ENCODE results near the gene CNGB1. TPM values are rescaled to one million over a fixed set of nuclear protein-coding genes. Genes with fewer than 3 reads are reported as not detected.

CNGB1 gene
- total RNA-seq, 3 donors from 2014 or later (not counting 1 experiment from before 2014, with no cell fraction given), result not detected

- Histone ChIP-seq H3K4me1 (ENCODE audit: control insufficient read depth, insufficient read depth, low read length) (no peaks in the 10 kb centered on the region), H3K27me3 (ENCODE audit: control insufficient read depth, insufficient read depth, low read length) (no peaks in the 10 kb centered on the region), H3K4me3 (ENCODE audit: low read length) (no peak overlapping the region), H3K36me3 (ENCODE audit: control insufficient read depth, insufficient read depth, low read length) (no peaks in the 10 kb centered on the region), H3K27ac (ENCODE audit: low read length) (no peak overlapping the region), H3K9me3 (ENCODE audit: control insufficient read depth, insufficient read depth, low read length) (no peaks in the 10 kb centered on the region)
- no peaks in the 10 kb centered on the region for H3K36me3 Mint-ChIP-seq
- no peaks in the 10 kb centered on the region for H3K9me3 Mint-ChIP-seq
- H3K27ac Mint-ChIP-seq, result no peak overlapping the region
- intact Hi-C loops (cut with micrococcal nuclease), result no loop called here
- ATAC-seq (no peak), DNase-seq (no peak)
- TF ChIP-seq CTCF (IDR thresholded peaks at IDR 0.05), result no peak
- H3K4me1 Mint-ChIP-seq, result no peaks in the 10 kb centered on the region
- H3K4me3 Mint-ChIP-seq, result no peak overlapping the region
- whole genome bisulfite sequencing (ENCODE audit: insufficient coverage), result 80% methylated on average over 8 of the region's 9 CpGs
- no peaks in the 10 kb centered on the region for H3K27me3 Mint-ChIP-seq (ENCODE audit: low read depth in 2 of 2)
Observed at GRCh38 chr16:57962756-57963155, 8.2 kb downstream of the CNGB1 start.

GRCh38 chr16:57962046-57962445, 8.9 kb downstream of the CNGB1 start:
- WGBS (ENCODE audit: insufficient coverage), result 72% methylated on average over 5 of the region's 5 CpGs
- no peak for ATAC-seq

GRCh38 chr16:57961538-57961937, 9.4 kb downstream of the CNGB1 start:
- Mint-ChIP-seq H3K4me3 (no peak overlapping the region), H3K36me3 (no peaks in the 10 kb centered on the region), H3K9me3 (no peaks in the 10 kb centered on the region), H3K4me1 (no peaks in the 10 kb centered on the region), H3K27me3 (ENCODE audit: low read depth in 2 of 2) (no peaks in the 10 kb centered on the region), H3K27ac (no peak overlapping the region)
- WGBS (ENCODE audit: insufficient coverage), result 56% methylated on average over 2 of the region's 2 CpGs
- H3K27me3 ChIP-seq (ENCODE audit: control insufficient read depth, insufficient read depth, low read length), result no peaks in the 10 kb centered on the region
- no peak overlapping the region for H3K4me3 ChIP-seq (ENCODE audit: low read length)
- no peak for ATAC-seq
- no peaks in the 10 kb centered on the region for H3K36me3 ChIP-seq (ENCODE audit: control insufficient read depth, insufficient read depth, low read length)
- intact Hi-C loops (cut with micrococcal nuclease), result no loop called here
- TF ChIP-seq CTCF (IDR thresholded peaks at IDR 0.05), result no peak
- H3K27ac ChIP-seq (ENCODE audit: low read length), result no peak overlapping the region
- no peaks in the 10 kb centered on the region for H3K9me3 ChIP-seq (ENCODE audit: control insufficient read depth, insufficient read depth, low read length)
- no peaks in the 10 kb centered on the region for H3K4me1 ChIP-seq (ENCODE audit: control insufficient read depth, insufficient read depth, low read length)
- DNase-seq, result no peak

More at GRCh38 chr16:57962046-57962445, 8.9 kb downstream of the CNGB1 start:
- no peak overlapping the region for H3K4me3 ChIP-seq (ENCODE audit: low read length)
- H3K27me3 Mint-ChIP-seq (ENCODE audit: low read depth in 2 of 2), result no peaks in the 10 kb centered on the region
- intact Hi-C loops (cut with micrococcal nuclease), result no loop called here
- H3K4me1 Mint-ChIP-seq, result no peaks in the 10 kb centered on the region
- H3K4me1 ChIP-seq (ENCODE audit: control insufficient read depth, insufficient read depth, low read length), result no peaks in the 10 kb centered on the region
- no peaks in the 10 kb centered on the region for H3K36me3 Mint-ChIP-seq
- no peak overlapping the region for H3K4me3 Mint-ChIP-seq
- H3K36me3 ChIP-seq (ENCODE audit: control insufficient read depth, insufficient read depth, low read length), result no peaks in the 10 kb centered on the region
- DNase-seq, result no peak
- TF ChIP-seq CTCF (IDR thresholded peaks at IDR 0.05), result no peak
- no peaks in the 10 kb centered on the region for H3K9me3 Mint-ChIP-seq
- no peaks in the 10 kb centered on the region for H3K9me3 ChIP-seq (ENCODE audit: control insufficient read depth, insufficient read depth, low read length)
- no peak overlapping the region for H3K27ac Mint-ChIP-seq
- H3K27ac ChIP-seq (ENCODE audit: low read length), result no peak overlapping the region
- no peaks in the 10 kb centered on the region for H3K27me3 ChIP-seq (ENCODE audit: control insufficient read depth, insufficient read depth, low read length)

- WGBS (ENCODE audit: insufficient coverage), result 90% methylated on average over 7 of the region's 7 CpGs
- Histone ChIP-seq H3K36me3 (ENCODE audit: control insufficient read depth, insufficient read depth, low read length) (no peaks in the 10 kb centered on the region), H3K4me1 (ENCODE audit: control insufficient read depth, insufficient read depth, low read length) (no peaks in the 10 kb centered on the region), H3K4me3 (ENCODE audit: low read length) (no peak overlapping the region), H3K9me3 (ENCODE audit: control insufficient read depth, insufficient read depth, low read length) (no peaks in the 10 kb centered on the region), H3K27me3 (ENCODE audit: control insufficient read depth, insufficient read depth, low read length) (no peaks in the 10 kb centered on the region), H3K27ac (ENCODE audit: low read length) (no peak overlapping the region)
- no peaks in the 10 kb centered on the region for H3K27me3 Mint-ChIP-seq (ENCODE audit: low read depth in 2 of 2)
- H3K36me3 Mint-ChIP-seq, result no peaks in the 10 kb centered on the region
- no peak overlapping the region for H3K27ac Mint-ChIP-seq
- DNase-seq, result no peak
- no peak overlapping the region for H3K4me3 Mint-ChIP-seq
- TF ChIP-seq CTCF (IDR thresholded peaks at IDR 0.05), result no peak
- no peaks in the 10 kb centered on the region for H3K4me1 Mint-ChIP-seq
- no peak for ATAC-seq
- no peaks in the 10 kb centered on the region for H3K9me3 Mint-ChIP-seq
- intact Hi-C loops (cut with micrococcal nuclease), result no loop called here
Observed at GRCh38 chr16:57960826-57961472, 10.0 kb downstream of the CNGB1 start.

Measured in natural killer cell (primary cell).